Activated T-helper 17 cell treated with anti-CD3 and anti-CD28 coated beads, Interleukin-2, amount 50 U/mL, for 72 hours (primary cell): ENCODE measurements around the gene ZDHHC11. TPM values are rescaled to one million over a fixed set of nuclear protein-coding genes. Genes with fewer than 3 reads are reported as not detected.
"Not testable (repeated sequence)": the region's sequence is repeated elsewhere in the genome, so short reads cannot be mapped to it uniquely, and the experiment has no call there.

Experiments
- ATAC-seq: fragments of 150-1000 bp; cut with Tn5 transposase; replicated peaks from 2 replicates; pipeline ENCODE4 v1.10.0; 2021; ENCODE audit warnings: mild to moderate bottlenecking, moderate library complexity
- H3K27ac Mint-ChIP-seq: one replicate; pipeline ENCODE4 v1.8.0; 2022; ENCODE audit warnings: mixed read lengths
- H3K27me3 Mint-ChIP-seq: one replicate; pipeline ENCODE4 v1.8.0; 2022; ENCODE audit warnings: mixed read lengths
- H3K36me3 Mint-ChIP-seq: one replicate; pipeline ENCODE4 v1.8.0; 2022; ENCODE audit warnings: low read depth, mild to moderate bottlenecking, mixed read lengths
- H3K4me1 Mint-ChIP-seq: one replicate; pipeline ENCODE4 v1.8.0; 2022; ENCODE audit warnings: mixed read lengths
- H3K4me3 Mint-ChIP-seq: one replicate; pipeline ENCODE4 v1.8.0; 2022; ENCODE audit warnings: mild to moderate bottlenecking, mixed read lengths
- H3K9me3 Mint-ChIP-seq: one replicate; pipeline ENCODE4 v1.8.0; 2022; ENCODE audit warnings: mixed read lengths
- total RNA-seq, 2 donors: library from RNA; stranded (reverse); gene quantifications; one replicate each; pipeline ENCODE4 v1.2.3, GENCODE V29; 2022

The ZDHHC11 gene
- total RNA-seq, 2 donors from 2014 or later: 13.6 to 26.8 TPM

DNA sequence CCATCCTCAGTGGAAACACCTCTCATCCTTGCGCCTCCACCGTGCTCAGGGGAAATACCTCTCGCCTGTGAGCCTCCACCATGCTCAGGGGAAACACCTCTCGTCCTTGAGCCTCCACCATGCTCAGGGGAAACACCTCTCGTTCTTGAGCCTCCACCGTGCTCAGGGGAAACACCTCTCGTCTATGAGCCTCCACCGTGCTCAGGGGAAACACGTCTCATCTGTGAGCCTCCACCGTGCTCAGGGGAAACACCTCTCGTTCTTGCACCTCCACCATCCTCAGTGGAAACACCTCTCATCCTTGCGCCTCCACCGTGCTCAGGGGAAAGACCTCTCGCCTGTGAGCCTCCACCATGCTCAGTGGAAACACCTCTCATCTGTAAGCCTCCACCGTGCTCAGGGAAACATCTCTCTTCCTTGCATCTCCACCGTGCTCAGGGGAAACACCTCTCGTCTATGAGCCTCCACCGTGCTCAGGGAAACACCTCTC, 4.1 kb downstream of the ZDHHC11 start:
- H3K4me3 Mint-ChIP-seq, H3K36me3 Mint-ChIP-seq, H3K4me1 Mint-ChIP-seq, H3K27me3 Mint-ChIP-seq, H3K9me3 Mint-ChIP-seq: not testable (repeated sequence)
- peak; percentile 83 for ATAC-seq
- H3K27ac Mint-ChIP-seq: peak overlapping the region; percentile 32

DNA sequence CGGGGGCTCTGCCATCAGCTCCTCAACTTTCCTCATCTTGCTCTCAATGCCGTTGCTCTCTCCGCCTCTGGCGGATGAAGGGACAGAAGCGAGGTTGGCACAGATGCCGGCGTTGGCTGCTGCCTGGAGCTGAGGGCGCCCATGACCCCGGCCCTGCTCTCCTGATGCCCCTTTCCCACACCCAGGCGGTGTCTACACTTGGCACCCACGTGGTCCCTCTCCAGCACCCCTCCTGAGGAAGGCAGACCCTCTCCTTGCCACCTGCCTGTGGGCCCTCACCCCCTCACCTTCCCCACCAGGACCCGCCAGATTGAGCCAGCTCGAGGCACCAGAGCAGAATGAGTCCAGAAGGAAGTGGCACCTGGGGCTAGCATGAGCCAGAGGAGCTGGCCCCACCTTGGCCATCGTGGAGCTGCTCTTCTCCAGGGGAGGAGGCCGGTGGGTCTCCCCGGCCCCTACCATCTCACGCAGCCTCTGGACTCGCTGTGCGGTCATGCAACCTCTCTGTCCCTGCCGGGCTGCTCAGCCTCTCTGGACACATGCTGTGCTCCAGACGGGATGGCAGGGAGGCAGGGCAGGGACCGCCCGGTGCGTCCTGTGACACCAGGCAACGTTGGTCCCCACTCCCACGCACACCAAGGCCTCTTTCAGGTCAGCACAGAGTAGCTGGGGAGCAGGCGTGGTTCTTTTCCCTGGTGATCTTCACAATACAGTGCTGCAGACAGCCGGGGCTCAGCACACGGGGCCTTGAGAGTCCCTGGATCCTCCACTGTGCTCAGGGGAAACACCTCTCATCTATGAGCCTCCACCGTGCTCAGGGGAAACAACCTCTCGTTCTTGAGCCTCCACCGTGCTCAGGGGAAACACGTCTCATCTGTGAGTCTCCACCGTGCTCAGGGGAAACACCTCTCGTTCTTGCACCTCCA, 4.8 kb downstream of the ZDHHC11 start:
- not testable (repeated sequence) for H3K9me3 Mint-ChIP-seq, H3K4me1 Mint-ChIP-seq, H3K4me3 Mint-ChIP-seq, H3K27me3 Mint-ChIP-seq, H3K36me3 Mint-ChIP-seq
- H3K27ac Mint-ChIP-seq: peak overlapping the region; percentile 32
- peak; percentile 73 for ATAC-seq

DNA sequence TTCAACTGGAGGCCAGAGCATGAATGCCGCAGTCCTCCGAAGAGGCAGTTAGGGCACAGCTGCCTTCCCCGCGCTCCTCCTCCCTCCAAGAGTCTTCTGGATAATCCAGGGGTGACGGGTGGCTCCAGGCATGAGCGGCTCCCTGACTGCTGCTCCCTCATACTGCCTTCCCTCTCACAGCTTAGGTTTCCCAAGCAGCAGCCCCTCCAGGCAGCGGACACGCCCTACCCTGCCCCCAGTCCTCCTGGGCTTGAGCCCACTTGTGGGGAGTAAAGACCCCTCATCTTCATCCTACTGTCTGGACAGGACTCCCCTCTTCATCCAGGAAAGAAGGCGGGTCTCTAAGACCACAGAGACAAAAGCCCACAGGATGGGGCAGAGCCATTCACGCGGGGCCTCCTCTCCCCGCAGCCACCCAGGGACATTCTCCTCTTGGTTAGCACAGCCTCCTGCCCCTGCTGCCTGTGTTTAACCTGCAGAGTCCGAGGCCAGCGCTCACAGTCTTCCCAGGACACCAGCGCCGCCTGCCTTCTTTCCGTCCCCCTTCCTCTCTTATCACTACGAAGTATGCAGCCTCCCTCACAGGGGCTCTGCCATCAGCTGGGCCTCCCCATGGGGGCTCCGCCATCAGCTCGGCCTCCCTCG, 5.6 kb downstream of the ZDHHC11 start:
- not testable (repeated sequence) for H3K27me3 Mint-ChIP-seq, H3K27ac Mint-ChIP-seq, H3K4me3 Mint-ChIP-seq, H3K4me1 Mint-ChIP-seq, H3K36me3 Mint-ChIP-seq, ATAC-seq, H3K9me3 Mint-ChIP-seq

DNA sequence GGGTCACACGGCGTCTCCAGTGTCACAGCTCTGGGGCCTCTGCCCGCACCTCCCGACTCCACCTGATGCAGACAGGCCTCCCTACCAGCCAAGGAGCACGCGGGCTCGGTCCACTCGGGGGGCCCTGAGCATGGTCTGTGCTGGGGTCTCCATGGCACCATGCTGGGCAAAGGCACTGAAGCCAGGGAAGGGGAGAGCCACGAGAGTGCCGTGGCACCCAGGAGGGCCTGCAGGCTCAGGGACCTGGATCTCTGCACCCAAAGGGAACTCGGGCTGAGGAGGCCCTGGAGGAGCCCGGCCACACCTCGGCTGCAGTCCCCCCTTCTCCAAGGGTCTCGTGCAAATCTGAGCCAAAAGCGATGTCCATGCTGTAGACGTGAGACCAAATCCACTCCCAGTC, 6.4 kb downstream of the ZDHHC11 start:
- H3K27me3 Mint-ChIP-seq, H3K4me3 Mint-ChIP-seq, H3K27ac Mint-ChIP-seq, H3K36me3 Mint-ChIP-seq, ATAC-seq, H3K4me1 Mint-ChIP-seq, H3K9me3 Mint-ChIP-seq: not testable (repeated sequence)

DNA sequence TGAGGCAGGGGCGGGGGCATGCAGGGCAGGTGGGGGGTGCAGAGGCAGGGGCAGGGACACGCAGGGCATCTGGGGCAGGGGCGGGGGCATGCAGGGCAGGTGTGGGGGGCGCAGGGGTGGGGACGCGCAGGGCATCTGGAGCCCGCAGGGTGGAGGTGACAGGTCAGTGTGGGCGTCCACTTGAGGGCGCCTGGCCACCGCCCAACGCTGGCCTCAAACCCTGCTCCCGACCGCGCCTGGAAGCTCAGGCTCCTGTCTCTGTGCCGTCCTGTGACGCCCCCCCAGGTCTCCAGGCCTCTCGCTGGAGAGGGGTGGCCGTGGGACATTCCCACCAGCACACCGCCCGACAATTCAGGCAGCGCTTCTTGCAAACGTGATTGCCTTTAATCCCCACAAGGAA, 6.9 kb downstream of the ZDHHC11 start:
- H3K27ac Mint-ChIP-seq, ATAC-seq, H3K27me3 Mint-ChIP-seq, H3K36me3 Mint-ChIP-seq, H3K4me1 Mint-ChIP-seq, H3K9me3 Mint-ChIP-seq, H3K4me3 Mint-ChIP-seq: not testable (repeated sequence)

DNA sequence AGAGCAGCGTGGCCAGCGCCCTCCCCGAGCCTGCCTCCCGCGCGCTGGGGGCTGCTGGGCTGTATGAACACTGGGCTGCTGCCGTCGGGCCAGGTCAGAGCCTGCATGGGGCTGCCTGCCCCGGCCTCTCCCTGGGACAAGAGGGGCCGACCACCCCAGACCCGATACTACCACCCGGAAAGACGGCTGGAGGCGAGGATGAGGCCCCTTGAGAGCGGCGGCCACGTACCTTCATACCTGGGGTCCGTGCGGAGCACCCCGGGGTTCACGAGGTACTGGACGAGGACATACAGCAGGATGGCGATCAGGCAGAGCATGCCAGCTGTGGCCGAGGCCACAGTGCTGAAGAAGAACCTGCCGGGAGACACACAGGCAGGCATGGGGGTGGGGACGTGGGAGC, 7.4 kb downstream of the ZDHHC11 start:
- not testable (repeated sequence) for H3K4me3 Mint-ChIP-seq, H3K27ac Mint-ChIP-seq, ATAC-seq, H3K4me1 Mint-ChIP-seq, H3K36me3 Mint-ChIP-seq, H3K27me3 Mint-ChIP-seq, H3K9me3 Mint-ChIP-seq

DNA sequence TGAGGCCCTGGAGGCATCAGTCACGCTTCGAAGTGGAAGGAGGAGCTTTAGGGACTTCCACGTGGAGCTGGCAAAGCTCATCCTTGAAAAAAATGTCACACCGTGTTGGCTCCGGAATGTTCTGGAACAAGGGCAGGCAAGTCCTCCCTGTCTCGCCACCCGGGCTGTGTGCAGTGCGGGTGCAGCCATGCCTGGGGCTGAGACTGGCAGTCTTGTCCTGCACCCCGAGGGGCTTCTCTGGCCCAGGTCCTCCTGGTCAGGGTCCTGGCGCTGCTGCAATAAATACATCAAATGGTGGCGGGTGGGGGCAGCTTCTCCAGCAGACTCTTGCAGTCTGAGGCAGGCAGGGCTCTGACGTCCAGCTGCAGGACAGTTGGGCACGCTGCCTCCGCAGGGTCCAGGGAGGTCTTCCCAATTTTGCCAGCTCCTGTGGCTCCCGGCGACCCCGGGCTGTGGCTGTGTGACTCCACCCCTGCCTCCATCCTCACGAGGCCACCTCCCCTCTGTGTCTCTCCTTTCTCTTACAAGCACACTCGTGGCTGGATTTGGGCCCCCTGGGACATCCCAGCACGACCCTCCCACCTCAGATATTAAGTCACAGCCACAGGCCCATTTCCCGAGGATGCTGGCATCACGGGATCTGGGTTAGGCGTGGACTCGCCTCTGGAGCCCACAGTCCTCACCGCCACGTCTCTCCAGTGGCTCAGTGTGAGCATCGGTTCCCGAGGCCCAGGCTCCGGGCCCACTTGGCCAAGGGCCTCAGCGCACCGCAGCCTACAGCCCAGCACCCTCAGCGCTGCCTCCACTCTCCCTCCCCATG, 8.2 kb downstream of the ZDHHC11 start:
- H3K4me1 Mint-ChIP-seq, H3K27ac Mint-ChIP-seq, H3K27me3 Mint-ChIP-seq, H3K4me3 Mint-ChIP-seq, ATAC-seq, H3K36me3 Mint-ChIP-seq, H3K9me3 Mint-ChIP-seq: not testable (repeated sequence)

DNA sequence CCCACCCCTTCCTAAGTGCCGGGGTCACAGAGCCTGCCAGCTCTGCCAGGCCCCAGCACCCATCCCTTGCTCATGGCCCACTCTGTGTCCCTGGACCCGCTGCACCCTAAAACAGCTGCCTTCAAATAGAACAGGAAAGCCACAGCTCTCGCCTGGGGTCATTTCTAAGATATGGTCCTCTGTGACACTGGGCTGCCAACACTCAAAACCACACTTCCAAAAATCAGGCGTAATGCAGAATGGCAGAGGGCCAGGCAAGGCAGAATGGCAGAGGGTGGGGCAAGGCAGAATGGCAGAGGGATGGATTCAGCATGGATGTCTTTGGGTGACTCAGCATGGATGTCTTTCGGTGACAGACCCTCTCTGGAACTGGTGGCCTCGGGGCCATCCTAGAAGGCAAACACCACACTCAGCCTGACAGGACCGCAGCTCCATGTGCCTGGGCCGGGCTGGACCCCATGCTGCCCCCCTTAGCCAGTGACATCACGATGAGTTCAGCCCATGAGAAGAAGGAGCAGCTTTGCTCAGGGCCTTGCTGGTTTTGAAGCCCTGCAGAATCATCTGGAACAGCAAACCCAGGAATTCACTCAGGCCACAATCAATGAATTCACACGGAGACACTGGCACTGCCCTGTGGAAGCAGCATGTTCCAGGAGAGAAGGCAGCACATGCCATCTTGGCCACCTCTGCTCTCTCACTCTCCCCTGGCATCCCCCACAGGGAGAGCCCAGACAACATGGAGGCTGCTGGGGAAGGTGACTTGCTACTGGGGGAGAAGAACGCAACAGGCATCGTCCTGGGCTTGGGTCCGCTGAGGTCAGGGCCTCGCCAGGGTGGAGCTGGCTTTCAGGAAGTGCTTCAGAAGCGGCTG, 9.0 kb downstream of the ZDHHC11 start:
- H3K4me3 Mint-ChIP-seq, H3K27me3 Mint-ChIP-seq, H3K36me3 Mint-ChIP-seq, H3K9me3 Mint-ChIP-seq, H3K4me1 Mint-ChIP-seq, ATAC-seq, H3K27ac Mint-ChIP-seq: not testable (repeated sequence)

DNA sequence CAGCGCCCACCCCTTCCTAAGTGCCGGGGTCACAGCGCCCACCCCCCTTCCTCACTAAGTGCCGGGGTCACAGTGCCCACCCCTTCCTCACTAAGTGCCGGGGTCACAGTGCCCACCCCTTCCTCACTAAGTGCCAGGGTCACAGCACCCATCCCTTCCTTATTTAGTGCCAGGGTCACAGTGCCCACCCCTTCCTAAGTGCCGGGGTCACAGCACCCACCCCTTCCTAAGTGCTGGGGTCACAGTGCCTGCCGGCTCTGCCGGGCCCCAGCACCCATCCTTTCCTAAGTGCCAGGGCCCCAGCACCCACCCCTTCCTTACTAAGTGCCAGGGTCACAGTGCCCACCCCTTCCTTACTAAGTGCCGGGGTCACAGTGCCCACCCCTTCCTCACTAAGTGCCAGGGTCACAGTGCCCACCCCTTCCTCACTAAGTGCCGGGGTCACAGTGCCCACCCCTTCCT, 9.8 kb downstream of the ZDHHC11 start:
- H3K27ac Mint-ChIP-seq, H3K36me3 Mint-ChIP-seq, H3K4me1 Mint-ChIP-seq, H3K4me3 Mint-ChIP-seq, ATAC-seq, H3K9me3 Mint-ChIP-seq, H3K27me3 Mint-ChIP-seq: not testable (repeated sequence)

DNA sequence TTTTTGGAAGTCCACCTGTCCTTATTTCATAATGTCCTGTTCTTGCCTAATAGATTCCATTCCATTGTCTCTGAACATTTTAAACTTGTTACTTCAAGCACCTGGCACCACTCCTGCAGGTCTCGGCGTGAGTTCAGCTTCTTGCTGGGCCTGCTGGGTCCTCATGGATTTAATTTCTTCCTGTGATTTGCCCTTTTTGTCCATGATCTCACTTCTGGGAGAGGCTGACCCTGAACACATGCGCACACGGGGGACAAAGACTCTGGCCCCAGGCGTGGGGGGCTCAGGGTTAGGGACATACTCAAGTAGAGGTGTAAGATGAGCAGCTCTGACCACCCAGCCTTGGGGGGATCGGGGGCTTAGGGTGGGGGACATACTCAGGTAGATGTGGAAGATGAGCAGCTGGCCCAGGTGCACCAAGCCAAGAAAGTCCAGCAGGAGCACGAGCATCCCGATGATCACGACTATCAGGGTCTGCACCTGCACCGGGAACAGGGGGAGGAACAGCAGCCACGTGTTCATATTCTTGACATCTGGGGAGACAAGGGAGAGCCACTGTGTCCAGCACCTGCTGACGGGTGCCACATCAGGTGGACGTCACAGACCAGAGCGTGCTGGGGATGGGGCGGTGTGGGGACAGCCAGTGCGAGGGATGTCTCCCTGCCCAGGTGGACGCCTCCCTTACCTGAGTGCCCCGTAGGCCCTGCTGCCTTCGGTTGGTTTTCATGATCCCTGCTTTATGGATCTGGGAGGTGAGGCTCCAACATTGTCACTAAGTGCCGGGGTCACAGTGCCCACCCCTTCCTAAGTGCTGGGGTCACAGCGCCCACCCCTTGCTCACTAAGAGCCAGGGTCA, 10.4 kb downstream of the ZDHHC11 start:
- not testable (repeated sequence) for H3K27ac Mint-ChIP-seq, H3K4me3 Mint-ChIP-seq, ATAC-seq, H3K36me3 Mint-ChIP-seq, H3K27me3 Mint-ChIP-seq, H3K4me1 Mint-ChIP-seq, H3K9me3 Mint-ChIP-seq

DNA sequence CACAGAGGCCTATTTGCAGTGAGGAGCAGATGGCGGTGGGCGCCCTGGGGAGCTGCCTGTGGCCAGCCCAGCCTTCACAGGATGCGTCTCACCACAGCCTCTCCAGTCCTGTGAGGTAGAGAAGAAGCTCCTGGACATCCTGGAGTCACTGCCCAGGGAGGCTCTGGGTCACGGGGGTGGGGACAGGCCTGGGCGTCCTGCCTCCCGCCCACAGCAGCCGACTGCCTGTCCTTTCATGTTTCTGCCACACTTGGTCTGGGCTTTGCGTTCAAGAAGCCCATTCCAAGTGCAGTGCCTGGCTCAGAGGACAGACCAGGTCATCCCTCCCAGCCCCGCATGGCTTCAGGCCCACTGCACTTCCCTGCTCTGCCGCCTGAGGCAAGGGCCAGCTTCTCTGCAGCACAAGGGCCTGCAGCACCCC, 12.3 kb downstream of the ZDHHC11 start:
- not testable (repeated sequence) for H3K4me3 Mint-ChIP-seq, H3K36me3 Mint-ChIP-seq, H3K4me1 Mint-ChIP-seq, ATAC-seq, H3K27me3 Mint-ChIP-seq, H3K27ac Mint-ChIP-seq, H3K9me3 Mint-ChIP-seq

DNA sequence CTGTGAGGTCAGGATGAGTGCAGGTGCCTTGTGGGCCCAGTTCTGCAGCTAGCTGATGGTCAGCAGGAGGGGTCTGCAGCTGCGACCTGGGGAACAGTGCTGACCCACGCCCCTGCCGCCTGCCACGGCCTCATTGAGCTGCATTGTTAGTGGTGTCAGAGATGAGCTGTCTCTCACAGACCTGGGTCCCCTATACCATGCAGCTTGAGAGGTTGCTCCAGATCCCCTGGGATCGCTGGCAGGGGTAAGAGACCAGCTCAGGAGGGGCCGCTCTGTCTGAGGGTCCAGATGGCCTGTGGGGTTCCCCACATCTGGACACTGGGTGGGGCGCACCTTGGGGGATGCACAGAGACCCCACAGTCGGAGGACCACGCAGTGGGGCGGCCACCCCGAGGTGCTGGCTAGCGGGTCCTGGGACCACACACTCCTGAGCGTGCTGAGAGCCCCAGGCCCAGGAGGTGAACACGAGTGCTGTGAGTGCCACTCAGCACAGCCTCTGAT, 13.1 kb downstream of the ZDHHC11 start:
- ATAC-seq, H3K36me3 Mint-ChIP-seq, H3K4me3 Mint-ChIP-seq, H3K4me1 Mint-ChIP-seq, H3K9me3 Mint-ChIP-seq, H3K27ac Mint-ChIP-seq, H3K27me3 Mint-ChIP-seq: not testable (repeated sequence)

DNA sequence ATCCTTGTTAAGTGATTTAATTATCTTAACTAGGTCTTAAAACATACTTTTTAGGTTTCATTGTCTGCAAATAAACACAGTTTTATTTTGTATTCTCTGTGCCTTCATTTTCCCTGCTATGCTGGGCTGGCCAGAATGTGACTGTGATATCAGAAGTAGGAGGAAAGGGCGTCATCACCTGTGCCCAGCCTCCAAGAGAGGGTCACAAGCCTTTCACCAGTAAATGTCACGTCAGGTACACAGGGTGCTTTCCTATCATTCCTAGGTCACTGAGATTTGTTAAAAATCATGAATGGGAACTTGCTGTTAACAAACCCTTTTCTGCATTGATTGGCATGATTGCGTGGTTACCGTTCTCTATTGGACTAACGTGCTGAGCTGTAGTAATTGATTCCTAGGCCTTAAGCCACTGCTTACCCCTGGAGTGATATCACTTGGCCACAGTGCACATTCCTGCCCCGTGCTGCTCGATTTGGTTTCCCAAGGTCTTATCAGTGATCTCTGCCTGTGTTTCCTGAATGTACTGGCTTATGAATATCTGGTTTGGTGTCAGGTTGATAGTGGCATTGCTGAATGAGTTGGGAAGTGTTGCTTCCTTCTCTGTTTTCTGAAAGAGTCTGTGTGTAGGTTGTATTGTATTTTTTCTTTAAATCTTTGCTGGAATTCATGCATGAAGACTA, 14.7 kb downstream of the ZDHHC11 start:
- ATAC-seq, H3K4me3 Mint-ChIP-seq, H3K36me3 Mint-ChIP-seq, H3K27ac Mint-ChIP-seq, H3K9me3 Mint-ChIP-seq, H3K27me3 Mint-ChIP-seq, H3K4me1 Mint-ChIP-seq: not testable (repeated sequence)
